Endothelial cell (in vitro differentiated cells): ENCODE results near the gene C9orf43. TPM values are rescaled to one million over a fixed set of nuclear protein-coding genes. Genes with fewer than 3 reads are reported as not detected.
"Not testable (repeated sequence)": the region's sequence is repeated elsewhere in the genome, so short reads cannot be mapped to it uniquely, and the experiment has no call there.

ENCODE experiments used
- DNase-seq: peaks from one replicate; pipeline ENCODE4 v3.0.0; 2021; ENCODE audit warnings: low spot score
- H3K27ac Mint-ChIP-seq: one replicate; pipeline ENCODE4 v1.8.0; 2021; ENCODE audit warnings: mixed read lengths, inconsistent platforms; ENCODE audit not compliant: unreplicated experiment
- H3K27me3 Mint-ChIP-seq: one replicate; pipeline ENCODE4 v1.8.0; 2021; ENCODE audit warnings: mild to moderate bottlenecking, moderate library complexity, mixed read lengths, inconsistent platforms; ENCODE audit not compliant: unreplicated experiment
- H3K36me3 Mint-ChIP-seq: one replicate; pipeline ENCODE4 v1.8.0; 2021; ENCODE audit warnings: mild to moderate bottlenecking, low read depth, mixed read lengths, inconsistent platforms; ENCODE audit not compliant: unreplicated experiment
- H3K4me1 Mint-ChIP-seq: one replicate; pipeline ENCODE4 v1.8.0; 2021; ENCODE audit warnings: mild to moderate bottlenecking, mixed read lengths, inconsistent platforms; ENCODE audit not compliant: unreplicated experiment
- H3K4me3 Mint-ChIP-seq: one replicate; pipeline ENCODE4 v1.8.0; 2021; ENCODE audit warnings: mild to moderate bottlenecking, mixed read lengths, inconsistent platforms; ENCODE audit not compliant: unreplicated experiment
- H3K9me3 Mint-ChIP-seq: one replicate; pipeline ENCODE4 v1.8.0; 2021; ENCODE audit warnings: mixed read lengths, inconsistent platforms; ENCODE audit not compliant: unreplicated experiment
- total RNA-seq: library from RNA; stranded (reverse); fragmentation: NEBNext Ultra II Directional; extraction: Animal tissue kit (Norgen Biotek cat#: 25700); gene quantifications from one replicate; pipeline ENCODE4 v1.2.1, GENCODE V29; 2021; ENCODE audit not compliant: unreplicated experiment
- TF ChIP-seq, protein P1 (sequence below): fragments of 200-600 bp; sonication (generic); IDR thresholded peaks from one replicate; pipeline ENCODE4 v1.5.0; 2021; ENCODE audit warnings: antibody characterized with exemption; ENCODE audit not compliant: unreplicated experiment

Gene C9orf43
- total RNA-seq, 1 donor from 2014 or later, result 0.92 TPM

DNA sequence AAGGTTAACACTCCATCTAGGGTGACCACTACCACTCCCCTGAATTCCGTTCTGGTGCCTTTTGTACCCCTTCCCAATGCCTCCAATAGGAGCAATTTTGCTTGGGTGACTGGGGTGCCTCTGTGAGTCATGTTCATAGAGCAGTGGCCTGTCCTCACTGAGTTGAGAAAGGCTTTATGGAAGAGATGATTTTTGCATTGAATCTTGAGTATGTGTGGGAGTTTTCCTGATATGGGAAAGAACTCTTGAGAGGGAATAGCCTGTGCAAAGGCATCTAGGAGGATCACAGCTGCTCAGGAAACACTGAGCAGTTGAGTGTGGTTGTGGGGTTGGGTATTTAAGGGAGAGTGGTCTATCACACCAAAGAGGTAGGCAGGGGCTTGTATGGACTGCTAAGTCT lies 16.2 kb downstream of the C9orf43 start:
- Mint-ChIP-seq H3K4me1 (peaks cover 22% of the 10 kb centered on the region), H3K36me3 (no peaks in the 10 kb centered on the region), H3K4me3 (no peak overlapping the region), H3K9me3 (no peaks in the 10 kb centered on the region), H3K27ac (no peak overlapping the region), H3K27me3 (peaks cover 4% of the 10 kb centered on the region)
- TF ChIP-seq, protein P1, sequence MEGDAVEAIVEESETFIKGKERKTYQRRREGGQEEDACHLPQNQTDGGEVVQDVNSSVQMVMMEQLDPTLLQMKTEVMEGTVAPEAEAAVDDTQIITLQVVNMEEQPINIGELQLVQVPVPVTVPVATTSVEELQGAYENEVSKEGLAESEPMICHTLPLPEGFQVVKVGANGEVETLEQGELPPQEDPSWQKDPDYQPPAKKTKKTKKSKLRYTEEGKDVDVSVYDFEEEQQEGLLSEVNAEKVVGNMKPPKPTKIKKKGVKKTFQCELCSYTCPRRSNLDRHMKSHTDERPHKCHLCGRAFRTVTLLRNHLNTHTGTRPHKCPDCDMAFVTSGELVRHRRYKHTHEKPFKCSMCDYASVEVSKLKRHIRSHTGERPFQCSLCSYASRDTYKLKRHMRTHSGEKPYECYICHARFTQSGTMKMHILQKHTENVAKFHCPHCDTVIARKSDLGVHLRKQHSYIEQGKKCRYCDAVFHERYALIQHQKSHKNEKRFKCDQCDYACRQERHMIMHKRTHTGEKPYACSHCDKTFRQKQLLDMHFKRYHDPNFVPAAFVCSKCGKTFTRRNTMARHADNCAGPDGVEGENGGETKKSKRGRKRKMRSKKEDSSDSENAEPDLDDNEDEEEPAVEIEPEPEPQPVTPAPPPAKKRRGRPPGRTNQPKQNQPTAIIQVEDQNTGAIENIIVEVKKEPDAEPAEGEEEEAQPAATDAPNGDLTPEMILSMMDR, result no peak
- DNase-seq, result no peak

DNA sequence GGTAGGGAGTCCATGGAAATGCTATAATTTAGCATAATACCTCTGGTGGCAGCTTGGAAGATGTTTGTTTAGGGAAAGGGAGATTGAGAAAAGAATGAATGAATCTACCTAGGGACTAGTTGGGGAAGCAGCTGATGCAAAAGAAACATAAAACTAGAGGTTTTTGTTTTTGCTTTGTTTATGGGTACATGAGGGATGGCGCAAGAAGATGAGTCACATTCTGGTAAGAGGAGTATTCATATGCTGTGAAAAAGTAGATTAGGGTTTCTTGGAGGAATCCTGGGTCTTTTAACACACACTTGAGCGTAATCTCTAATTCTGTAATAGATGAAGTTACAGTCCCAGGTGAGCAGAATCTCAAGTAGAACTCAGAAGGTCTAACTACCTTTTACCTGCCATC lies 17.1 kb downstream of the C9orf43 start:
- H3K27me3 Mint-ChIP-seq, result peaks cover 4% of the 10 kb centered on the region
- DNase-seq, result no peak
- no peak overlapping the region for H3K4me3 Mint-ChIP-seq
- no peaks in the 10 kb centered on the region for H3K9me3 Mint-ChIP-seq
- H3K36me3 Mint-ChIP-seq, result no peaks in the 10 kb centered on the region
- H3K27ac Mint-ChIP-seq, result no peak overlapping the region
- TF ChIP-seq, protein P1, result no peak
- H3K4me1 Mint-ChIP-seq, result peaks cover 22% of the 10 kb centered on the region

DNA sequence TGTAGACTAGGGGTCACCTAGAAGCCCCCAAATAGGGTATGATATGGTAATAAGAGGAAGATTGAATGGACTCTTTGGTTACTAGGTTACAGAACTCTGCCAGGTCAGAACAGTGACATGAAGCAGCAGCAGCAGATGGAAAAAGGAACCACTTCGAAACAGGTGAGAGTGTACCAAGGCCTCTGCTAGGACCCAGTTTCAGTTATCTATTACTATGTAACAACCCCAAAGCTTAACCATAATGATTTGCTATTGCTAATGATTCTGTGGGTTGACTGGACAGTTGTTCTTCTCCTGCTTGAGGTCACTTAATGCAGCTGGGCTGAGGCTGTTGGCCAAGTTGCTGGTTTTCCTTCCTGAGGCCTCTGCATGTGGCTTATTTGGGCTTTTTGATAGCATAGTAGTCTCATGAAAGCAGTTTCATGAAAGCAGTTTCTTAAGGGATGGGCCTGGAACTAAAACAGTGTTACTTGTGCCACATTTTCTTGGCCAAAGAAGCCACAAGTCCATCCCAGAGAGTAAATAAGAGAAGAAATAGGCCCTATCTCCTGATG lies 17.6 kb downstream of the C9orf43 start:
- TF ChIP-seq, protein P1, result no peak
- Mint-ChIP-seq H3K36me3 (no peaks in the 10 kb centered on the region), H3K27ac (no peak overlapping the region), H3K4me3 (no peak overlapping the region), H3K4me1 (peaks cover 22% of the 10 kb centered on the region), H3K27me3 (peaks cover 4% of the 10 kb centered on the region), H3K9me3 (no peaks in the 10 kb centered on the region)
- no peak for DNase-seq

DNA sequence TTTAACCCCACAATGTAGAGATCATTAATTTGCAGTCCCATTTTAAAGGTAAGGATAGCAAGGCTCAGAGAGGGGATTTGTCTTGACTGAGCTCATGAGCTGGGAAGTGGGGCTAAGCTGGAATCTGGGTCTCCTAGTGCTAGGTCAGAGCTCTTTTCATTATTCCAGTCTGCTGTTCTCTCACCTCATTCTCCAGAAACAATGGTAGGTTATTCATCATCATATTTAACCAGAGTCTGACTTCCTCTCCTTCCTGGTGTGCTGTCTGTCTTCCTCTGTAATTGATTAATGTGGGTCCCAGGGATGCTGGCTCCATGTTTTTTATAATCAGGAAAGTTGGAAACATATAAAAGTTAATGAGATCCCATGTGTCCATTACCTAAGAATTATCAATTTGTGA lies 20.6 kb downstream of the C9orf43 start:
- Mint-ChIP-seq H3K4me1 (peaks cover 8% of the 10 kb centered on the region), H3K27ac (no peak overlapping the region), H3K36me3 (no peaks in the 10 kb centered on the region), H3K9me3 (no peaks in the 10 kb centered on the region), H3K4me3 (no peak overlapping the region), H3K27me3 (peaks cover 3% of the 10 kb centered on the region)
- no peak for DNase-seq
- TF ChIP-seq, protein P1, result no peak

DNA sequence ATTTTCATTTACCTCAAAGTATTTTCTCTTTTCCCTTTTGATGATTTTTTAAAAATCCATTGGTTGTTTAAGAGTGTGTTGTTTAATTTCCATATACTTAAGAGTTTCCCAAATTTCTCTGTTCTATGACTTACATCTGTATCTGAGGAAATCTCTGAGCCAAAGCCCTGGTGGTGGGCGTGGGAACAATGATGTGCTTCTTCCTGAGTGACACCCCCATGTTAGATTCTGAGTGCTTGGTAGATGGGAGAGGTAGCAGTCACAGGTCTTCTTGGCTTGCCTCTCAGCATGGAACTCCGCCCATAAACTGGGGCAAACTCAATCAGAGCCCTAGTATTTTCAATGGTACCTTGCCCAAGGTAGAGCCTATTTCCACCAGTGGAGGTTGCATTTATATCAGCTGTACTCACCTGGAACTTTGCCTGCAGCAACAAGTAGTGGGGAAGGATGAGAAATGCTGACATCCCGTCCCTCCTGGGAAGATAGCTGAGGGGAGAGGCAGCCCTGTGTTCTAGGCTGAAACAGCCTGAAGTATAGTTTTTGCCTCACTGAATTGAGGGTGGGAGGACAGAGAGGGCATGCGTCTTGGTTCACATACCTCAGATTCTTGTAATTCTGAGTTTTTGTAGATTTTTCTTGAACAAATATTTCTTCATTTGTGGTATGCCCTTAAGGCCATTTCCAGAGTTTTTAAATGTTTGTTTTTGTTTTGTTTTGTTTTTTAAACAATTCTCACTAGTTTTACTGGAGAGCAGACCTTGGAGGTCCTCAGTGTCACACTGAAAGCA lies 26.4 kb downstream of the C9orf43 start:
- TF ChIP-seq, protein P1, result no peak
- no peak for DNase-seq

DNA sequence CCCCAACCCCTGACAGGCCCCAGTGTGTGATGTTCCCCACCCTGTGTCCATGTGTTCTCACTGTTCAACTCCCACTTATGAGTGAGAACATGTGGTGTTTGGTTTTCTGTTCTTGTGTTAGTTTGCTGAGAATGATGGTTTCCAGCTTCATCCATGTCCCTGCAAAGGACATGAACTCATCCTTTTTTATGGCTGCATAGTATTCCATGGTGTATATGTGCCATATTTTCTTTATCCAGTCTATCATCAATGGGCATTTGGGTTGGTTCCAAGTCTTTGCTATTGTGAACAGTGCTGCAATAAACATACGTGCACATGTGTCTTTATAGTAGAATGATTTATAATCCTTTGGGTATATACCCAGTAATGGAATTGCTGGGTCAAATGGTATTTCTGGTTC lies 27.2 kb downstream of the C9orf43 start:
- H3K4me1 Mint-ChIP-seq, H3K36me3 Mint-ChIP-seq, H3K27ac Mint-ChIP-seq, H3K27me3 Mint-ChIP-seq, H3K9me3 Mint-ChIP-seq, H3K4me3 Mint-ChIP-seq, DNase-seq: not testable (repeated sequence)

More for the DNA sequence above, 26.4 kb downstream of the C9orf43 start:
- no peaks in the 10 kb centered on the region for H3K4me1 Mint-ChIP-seq
- H3K4me3 Mint-ChIP-seq, result no peak overlapping the region
- H3K27ac Mint-ChIP-seq, result no peak overlapping the region
- H3K27me3 Mint-ChIP-seq, result no peaks in the 10 kb centered on the region
- H3K36me3 Mint-ChIP-seq, result no peaks in the 10 kb centered on the region
- H3K9me3 Mint-ChIP-seq, result no peaks in the 10 kb centered on the region
